Activated T-cell treated with anti-CD3 and anti-CD28 coated beads, Interleukin-2, amount 50 U/mL, for 1 hour (primary cell): ENCODE results near the gene SP100.
"Not testable (repeated sequence)": the region's sequence is repeated elsewhere in the genome, so short reads cannot be mapped to it uniquely, and the experiment has no call there.

Experiments used
- DNase-seq: peaks from one replicate; pipeline ENCODE4 v3.0.0-alpha.2; 2020

SP100 gene

GRCh38 chr2:230471074-230471473, 55.1 kb downstream of the SP100 start:
- DNase-seq = no peak

GRCh38 chr2:230472621-230473018, 56.6 kb downstream of the SP100 start:
- DNase-seq = no peak

- DNase-seq = no peak
Observed at GRCh38 chr2:230473378-230473777, 57.4 kb downstream of the SP100 start.

GRCh38 chr2:230475143-230475542, 59.1 kb downstream of the SP100 start:
- no peak for DNase-seq

GRCh38 chr2:230485801-230486341, 69.9 kb downstream of the SP100 start:
- DNase-seq = no peak

- not testable (repeated sequence) for DNase-seq
Observed at GRCh38 chr2:230491219-230491618, 75.2 kb downstream of the SP100 start.

GRCh38 chr2:230492107-230492506, 76.1 kb downstream of the SP100 start:
- DNase-seq = no peak

- no peak for DNase-seq
Observed at GRCh38 chr2:230494980-230495379, 79.0 kb downstream of the SP100 start.

- no peak for DNase-seq
Observed at GRCh38 chr2:230496891-230497290, 80.9 kb downstream of the SP100 start.

- DNase-seq = no peak
Observed at GRCh38 chr2:230498506-230499107, 82.6 kb downstream of the SP100 start.

- no peak for DNase-seq
Observed at GRCh38 chr2:230502593-230502992, 86.6 kb downstream of the SP100 start.

- DNase-seq = no peak
Observed at GRCh38 chr2:230503798-230504197, 87.8 kb downstream of the SP100 start.

- no peak for DNase-seq
Observed at GRCh38 chr2:230505162-230505561, 89.2 kb downstream of the SP100 start.

GRCh38 chr2:230512955-230513748, 97.2 kb downstream of the SP100 start:
- no peak for DNase-seq

- DNase-seq = no peak
Observed at GRCh38 chr2:230520061-230520874, 104.3 kb downstream of the SP100 start.

GRCh38 chr2:230520875-230521155, 104.8 kb downstream of the SP100 start:
- DNase-seq = no peak

GRCh38 chr2:230521386-230521785, 105.4 kb downstream of the SP100 start:
- DNase-seq = no peak

GRCh38 chr2:230525682-230526081, 109.7 kb downstream of the SP100 start:
- no peak for DNase-seq

GRCh38 chr2:230537531-230537976, 121.6 kb downstream of the SP100 start:
- no peak for DNase-seq

GRCh38 chr2:230540332-230540731, 124.3 kb downstream of the SP100 start:
- DNase-seq = no peak

GRCh38 chr2:230541934-230542380, 126.0 kb downstream of the SP100 start:
- no peak for DNase-seq

- no peak for DNase-seq
Observed at GRCh38 chr2:230542751-230543150, 126.8 kb downstream of the SP100 start.

- no peak for DNase-seq
Observed at GRCh38 chr2:230552181-230552580, 136.2 kb downstream of the SP100 start.

- DNase-seq = no peak
Observed at GRCh38 chr2:230557065-230557464, 141.1 kb downstream of the SP100 start.
